GM08714 (cell line): ENCODE results near the gene CFAP97D1.

Experiments used
- H3K4me3 ChIP-seq: fragments of 200-500 bp; sonication (Bioruptor generic); 2 replicates; pipeline ENCODE4 v1.5.1; 2014; ENCODE audit warnings: mild to moderate bottlenecking, low read length, inconsistent platforms
- ZNF274 ChIP-seq: IDR thresholded peaks from 2 replicates; pipeline ENCODE4 v1.6.1; 2012; ENCODE audit warnings: mild to moderate bottlenecking, low read depth, low read length

The CFAP97D1 gene

DNA sequence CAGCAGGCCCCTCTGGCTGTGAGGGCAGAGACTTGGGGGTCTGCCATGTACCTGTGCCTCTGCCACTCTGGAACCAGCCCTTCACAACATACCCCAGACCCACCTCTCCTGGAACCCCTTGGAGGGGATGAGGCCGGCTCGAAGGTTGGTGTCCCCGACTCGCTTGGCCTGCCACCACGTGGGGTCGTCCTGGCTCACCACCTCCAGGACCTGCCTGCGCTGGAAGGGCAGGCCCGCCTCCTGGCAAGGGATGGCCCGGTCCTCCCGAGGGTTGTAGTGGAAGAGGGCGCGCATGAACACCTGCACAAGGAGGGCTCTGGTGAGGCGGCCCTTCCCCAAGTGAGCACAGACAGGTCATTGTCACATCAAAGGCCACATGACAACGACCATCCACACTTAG is 40.5 kb downstream of the CFAP97D1 start:
- H3K4me3 ChIP-seq, result no peak overlapping the region
- TF ChIP-seq ZNF274, result no peak

DNA sequence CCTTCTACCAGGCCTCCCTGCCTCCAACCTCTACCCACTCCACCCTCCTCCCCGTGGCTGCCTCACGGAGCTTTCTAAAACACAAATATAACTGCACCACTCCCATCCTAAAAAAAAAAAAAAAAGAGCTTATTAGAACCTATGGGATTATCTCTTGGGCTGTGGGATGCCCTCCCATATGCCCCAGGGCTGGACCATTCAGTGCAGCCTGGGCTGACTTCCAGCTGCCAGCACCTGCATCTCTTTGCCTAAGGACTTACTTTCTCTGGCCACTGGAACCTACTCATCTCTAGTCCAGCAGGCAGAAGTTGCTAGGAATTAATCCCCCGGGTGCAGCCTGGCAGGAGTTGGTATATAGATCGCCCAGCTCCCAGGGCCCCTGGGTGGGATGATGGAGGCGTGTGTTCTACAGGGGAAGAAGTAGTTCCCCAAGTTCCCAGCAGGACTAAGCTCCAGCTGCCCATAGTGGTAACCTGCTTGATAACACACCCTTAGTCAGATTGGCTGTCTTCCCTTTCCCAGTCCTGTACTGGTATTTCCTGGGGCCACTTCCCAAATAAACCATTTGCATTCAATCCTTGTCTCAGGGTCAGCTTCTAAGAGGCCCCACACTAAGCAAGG is 42.4 kb downstream of the CFAP97D1 start:
- no peak overlapping the region for H3K4me3 ChIP-seq

DNA sequence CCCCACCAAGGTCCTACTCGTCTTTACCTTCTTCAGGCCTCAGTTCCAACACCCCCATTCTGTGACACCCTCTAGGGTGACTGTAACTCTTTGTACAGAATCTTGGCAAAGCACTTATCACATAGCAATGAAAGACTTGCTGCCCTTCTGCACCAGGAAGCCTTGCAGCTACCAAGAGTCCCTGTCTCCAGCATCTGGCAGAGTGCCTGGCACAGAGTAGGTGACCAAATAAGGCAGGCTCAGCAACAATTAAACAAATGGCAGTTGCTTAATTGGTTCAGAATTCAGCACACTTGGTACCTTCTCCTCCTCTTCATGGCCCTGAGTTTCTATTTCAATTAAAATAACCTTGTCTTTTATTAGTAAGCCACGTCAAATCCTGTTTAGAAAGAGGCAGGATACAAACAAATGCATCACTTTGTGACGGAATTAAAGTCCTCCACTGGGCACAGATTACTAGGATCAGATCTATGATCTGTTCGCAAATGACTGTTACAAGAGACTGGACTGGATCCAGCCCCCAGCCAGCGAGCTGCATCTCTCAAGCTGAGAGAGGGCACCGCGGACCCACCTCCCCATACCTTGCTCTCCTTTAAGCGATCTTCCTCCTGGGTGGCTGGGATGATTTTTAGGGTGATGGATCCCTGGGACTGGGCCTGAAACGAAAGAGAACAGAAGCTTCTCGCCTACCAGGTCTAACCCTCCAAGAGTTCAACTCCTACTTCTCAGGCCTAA is 43.3 kb downstream of the CFAP97D1 start:
- no peak for TF ChIP-seq ZNF274
- H3K4me3 ChIP-seq, result no peak overlapping the region

More for the DNA sequence above, 42.4 kb downstream of the CFAP97D1 start:
- no peak for TF ChIP-seq ZNF274

DNA sequence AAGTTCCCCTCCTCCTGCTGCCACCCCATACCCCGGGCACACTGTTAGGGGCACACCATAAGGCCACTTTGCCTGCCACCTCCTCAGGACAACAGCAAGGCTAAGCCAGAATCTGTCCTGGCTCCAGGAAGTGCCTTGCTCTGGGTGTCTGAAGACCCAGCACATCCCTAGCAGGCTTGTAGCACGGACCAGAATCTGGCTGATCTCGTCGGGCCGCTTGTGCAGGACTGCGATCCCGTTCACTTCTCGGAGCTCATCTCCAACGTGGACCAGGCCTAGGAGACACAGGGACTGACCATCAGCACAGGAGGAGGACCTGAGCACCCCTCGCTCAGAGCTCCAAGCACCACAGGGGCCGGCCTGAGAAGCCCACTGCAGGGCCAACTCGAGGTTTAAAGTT is 45.3 kb downstream of the CFAP97D1 start:
- TF ChIP-seq ZNF274, result no peak
- no peak overlapping the region for H3K4me3 ChIP-seq

DNA sequence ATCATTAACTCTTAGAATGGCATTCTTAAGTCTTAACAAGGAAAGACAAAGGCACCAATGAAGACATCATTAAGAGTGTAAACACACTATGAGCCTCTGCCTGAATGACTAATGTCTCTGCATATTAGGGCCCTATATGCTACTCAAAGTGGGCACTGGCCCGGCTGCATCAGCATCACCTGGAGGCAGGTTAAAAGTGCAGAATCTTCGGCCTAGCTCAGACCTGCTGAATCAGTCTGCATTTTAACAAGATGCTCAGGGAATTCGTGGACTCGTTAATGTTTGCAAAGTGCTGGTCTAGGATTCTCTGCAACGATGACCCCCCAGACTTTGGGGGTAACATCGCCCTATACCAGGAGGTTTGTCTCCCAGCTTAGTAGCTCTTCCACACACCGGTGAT is 46.0 kb downstream of the CFAP97D1 start:
- TF ChIP-seq ZNF274, result no peak
- H3K4me3 ChIP-seq, result no peak overlapping the region

DNA sequence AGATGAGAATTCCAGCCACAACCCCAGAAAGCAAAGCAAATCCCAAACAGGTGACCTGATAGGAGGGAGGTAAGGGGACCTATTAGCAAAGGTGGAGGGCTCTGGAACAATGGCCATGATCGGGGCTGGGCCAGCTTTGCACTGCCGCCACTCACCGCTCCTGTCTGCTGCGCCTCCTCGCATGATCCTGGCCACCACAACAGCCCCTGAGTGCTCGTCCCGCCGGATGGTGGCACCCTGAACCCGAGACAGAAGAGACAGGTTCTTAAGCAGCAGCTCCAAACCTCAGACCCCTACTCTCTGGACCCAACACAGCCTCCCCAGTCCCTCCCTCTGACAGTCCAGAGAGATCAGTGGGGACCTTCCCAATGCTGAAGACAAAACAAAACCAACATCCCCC is 47.4 kb downstream of the CFAP97D1 start:
- no peak overlapping the region for H3K4me3 ChIP-seq
- TF ChIP-seq ZNF274, result no peak

DNA sequence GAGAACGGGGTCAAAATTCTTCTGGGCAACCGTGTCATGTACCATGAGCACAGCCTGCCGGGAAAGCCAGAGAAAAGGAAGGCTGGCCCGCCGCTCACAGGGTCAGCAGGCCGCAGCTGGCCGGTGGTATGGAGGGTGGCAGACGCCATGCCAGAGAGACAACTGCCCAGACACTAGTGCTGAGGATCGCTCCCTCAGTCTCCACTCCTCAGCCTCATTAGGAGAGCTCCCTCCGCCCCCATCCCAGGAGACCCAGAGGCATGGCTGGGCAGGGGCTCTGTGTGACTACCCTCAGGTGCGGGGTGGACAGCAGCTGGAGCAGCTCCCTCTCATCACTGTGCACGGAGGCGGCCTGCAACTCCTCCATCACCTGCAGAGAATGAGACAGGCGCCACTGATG is 49.5 kb downstream of the CFAP97D1 start:
- no peak for TF ChIP-seq ZNF274
- H3K4me3 ChIP-seq, result no peak overlapping the region

DNA sequence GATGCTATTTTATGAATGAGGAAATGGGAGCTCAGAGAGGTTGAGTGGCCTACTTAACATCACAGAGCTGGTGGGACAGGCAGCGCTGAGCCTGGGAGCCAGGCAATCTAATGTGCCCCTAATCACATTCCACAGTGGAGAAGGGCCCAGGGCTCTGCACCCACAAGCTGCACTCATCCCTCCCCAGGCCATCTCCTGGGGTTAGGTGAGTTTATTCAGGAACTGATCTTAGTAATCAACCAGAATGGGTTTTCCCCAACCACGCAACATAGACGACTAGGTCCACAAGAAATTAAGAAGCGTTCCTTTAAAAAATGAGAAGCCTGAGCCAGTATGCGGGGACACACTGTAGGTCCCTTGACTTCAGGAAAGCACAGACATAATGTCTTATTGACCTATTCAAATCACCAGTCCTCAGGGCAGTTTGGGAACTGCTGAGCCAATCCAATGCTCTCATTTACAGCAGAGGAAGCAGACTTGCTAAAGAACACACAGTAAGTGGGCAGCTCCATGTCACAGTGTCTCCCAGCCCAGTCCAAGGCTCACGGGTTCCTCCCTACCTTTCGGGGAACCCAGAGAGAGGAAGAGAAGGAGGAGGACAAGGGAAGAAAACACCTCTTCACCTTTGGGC is 50.4 kb downstream of the CFAP97D1 start:
- no peak overlapping the region for H3K4me3 ChIP-seq
- TF ChIP-seq ZNF274, result no peak

DNA sequence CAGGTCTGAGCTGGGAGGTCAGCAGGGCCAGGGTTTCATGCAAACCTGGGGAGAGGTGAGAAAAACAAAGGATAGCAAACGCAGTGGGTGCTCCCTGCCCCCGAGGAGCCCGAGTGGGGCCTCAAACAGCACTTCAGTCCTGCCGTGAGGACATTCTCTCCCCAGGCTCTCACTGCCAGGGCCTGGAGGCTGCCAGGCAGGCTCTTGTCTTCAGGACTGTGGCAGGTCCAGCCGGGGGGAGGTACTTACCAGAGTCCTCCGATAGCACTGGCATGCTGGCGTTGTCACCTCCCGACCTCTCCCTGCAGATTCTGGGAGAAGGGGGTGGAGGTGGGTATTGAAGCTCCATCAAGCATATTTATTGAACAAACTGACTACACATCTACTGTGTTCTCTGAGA is 51.4 kb downstream of the CFAP97D1 start:
- no peak overlapping the region for H3K4me3 ChIP-seq
- TF ChIP-seq ZNF274, result no peak

DNA sequence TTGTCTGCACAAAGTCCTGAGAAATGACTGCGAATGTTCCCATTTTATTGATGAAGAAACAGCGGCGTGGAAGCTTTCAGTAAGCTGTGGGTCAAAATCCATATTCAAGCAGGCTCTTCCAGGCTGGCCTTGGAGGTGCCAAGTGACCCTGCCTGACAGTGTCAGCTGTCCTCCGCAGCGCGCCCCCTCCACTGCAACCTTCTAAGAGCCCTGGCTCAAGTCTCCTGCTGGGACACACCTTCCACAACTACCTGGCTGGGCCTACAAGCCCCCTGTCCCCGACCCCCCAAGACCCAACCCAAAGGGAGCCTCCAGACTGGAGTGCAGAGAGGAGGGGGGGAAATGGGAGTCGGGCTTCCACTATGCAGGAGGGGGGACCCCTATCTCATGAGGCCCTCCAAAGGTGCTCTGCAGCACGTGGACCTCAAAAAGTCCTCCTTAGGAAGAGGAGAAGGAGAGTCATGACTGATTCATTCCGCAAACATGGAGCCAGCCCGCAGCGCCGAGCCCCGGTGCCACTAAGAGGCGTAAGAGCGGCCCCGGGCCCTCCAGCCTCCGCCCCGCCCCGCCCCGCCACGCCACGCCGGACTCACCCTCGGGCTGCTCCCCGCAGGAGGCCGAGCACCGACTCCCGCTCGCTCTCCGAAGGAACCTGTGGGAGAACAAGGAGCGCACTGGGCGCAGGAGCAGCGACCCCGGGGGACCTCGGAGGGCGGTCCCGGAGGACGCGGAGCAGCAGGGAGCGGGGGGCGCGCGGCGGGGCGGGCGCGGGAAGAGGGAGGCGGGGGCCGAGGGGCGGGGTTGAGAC is 52.1 kb downstream of the CFAP97D1 start:
- TF ChIP-seq ZNF274, result no peak
- peak overlapping the region; percentile 7 for H3K4me3 ChIP-seq

DNA sequence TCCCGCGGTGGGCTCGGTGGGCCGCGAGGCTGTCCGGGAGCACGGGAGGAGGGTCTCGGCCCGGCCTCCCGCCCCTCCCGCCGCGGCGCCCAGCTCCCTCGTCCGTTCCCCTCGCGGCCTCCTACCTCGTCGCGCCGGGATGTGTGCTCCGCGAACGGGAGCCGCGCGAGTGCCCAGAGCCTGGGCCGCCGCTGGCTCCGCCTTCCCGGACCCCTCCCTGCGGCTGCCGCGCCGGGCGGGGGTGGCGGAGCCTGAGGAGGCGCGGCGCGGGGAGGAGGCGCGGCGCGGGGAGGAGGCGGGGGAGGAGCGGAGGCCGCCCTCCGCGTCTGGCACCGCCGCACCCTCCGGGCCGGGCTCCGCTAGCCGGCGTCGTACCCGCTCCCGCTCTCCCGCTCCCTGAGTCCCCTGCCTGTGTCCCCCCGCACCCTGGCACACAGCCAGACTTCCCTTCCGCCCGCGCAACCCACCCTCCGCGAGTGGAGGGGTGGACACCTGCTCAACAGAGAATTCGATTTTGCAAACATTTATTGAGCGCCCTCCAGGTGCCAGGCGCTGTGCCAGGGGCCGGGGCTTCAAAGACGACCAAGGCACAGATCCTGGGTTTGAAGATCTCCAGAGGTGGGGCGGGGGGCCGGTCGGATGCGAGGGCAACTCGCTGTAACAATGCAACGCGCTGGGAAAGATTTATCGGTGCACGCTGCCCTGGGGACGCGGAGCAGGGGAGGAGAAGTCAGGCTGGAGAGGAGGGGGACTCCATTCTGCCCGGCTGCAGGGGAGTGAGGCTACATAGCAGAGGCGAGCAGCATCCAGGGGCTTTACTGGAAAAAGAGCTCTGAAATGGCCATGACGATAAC is 53.0 kb downstream of the CFAP97D1 start, which contains the start of gene MPP3:
Gene MPP3 (minus strand): TSS at position 171 of the 854 bp plus-strand sequence. CDS start 1,240 bp downstream, outside the sequence.
- peak within 1 kb of the TSS; percentile 7 for H3K4me3 ChIP-seq

DNA sequence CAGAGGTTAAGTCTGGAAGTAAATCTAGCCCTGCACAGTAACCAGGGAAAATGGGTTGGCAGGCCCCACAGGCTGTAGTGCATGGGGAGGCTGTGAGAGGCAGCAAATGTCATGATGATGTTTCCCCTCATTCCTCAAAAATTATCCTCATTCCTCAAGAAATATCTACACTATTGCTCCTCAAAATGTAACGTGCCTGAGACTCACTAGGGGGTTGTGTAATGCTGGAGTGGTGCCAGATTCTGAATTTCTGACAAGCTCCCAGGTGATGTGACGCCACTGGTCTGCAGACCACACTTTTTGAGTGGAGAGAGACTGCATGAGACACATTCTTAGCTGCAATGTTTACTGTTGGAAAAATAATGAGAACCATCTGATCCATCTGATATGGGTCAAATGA is 53.9 kb downstream of the CFAP97D1 start:
- no peak for TF ChIP-seq ZNF274
- no peak overlapping the region for H3K4me3 ChIP-seq

More for the DNA sequence above, 53.0 kb downstream of the CFAP97D1 start, which contains the start of gene MPP3:
- no peak for TF ChIP-seq ZNF274
